Keratinocyte (primary cell): Measurements from ENCODE around the gene MRTFA.

Experiments
- EZH2 ChIP-seq: IDR thresholded peaks from one replicate; pipeline ENCODE4 v1.6.1; 2012; ENCODE audit warnings: inconsistent platforms, mild to moderate bottlenecking, low read length, moderate library complexity
- TF ChIP-seq, protein P1 (sequence below), 3 experiments: IDR thresholded peaks in 1 of 3; conservative IDR thresholded peaks in 1 of 3; optimal IDR thresholded peaks in 1 of 3; 2 replicates in 2 of 3; 3 replicates in 1 of 3; pipeline versions ENCODE3 to v1.5.1; 2011; ENCODE audit warnings: low read length in 3 of 3, mild to moderate bottlenecking in 3 of 3, moderate library complexity in 2 of 3, control low read depth in 1 of 3, inconsistent platforms in 1 of 3; ENCODE audit not compliant: insufficient read depth in 2 of 3; ENCODE audit errors: extremely low read depth in 1 of 3

- TF ChIP-seq, protein P1, sequence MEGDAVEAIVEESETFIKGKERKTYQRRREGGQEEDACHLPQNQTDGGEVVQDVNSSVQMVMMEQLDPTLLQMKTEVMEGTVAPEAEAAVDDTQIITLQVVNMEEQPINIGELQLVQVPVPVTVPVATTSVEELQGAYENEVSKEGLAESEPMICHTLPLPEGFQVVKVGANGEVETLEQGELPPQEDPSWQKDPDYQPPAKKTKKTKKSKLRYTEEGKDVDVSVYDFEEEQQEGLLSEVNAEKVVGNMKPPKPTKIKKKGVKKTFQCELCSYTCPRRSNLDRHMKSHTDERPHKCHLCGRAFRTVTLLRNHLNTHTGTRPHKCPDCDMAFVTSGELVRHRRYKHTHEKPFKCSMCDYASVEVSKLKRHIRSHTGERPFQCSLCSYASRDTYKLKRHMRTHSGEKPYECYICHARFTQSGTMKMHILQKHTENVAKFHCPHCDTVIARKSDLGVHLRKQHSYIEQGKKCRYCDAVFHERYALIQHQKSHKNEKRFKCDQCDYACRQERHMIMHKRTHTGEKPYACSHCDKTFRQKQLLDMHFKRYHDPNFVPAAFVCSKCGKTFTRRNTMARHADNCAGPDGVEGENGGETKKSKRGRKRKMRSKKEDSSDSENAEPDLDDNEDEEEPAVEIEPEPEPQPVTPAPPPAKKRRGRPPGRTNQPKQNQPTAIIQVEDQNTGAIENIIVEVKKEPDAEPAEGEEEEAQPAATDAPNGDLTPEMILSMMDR (optimal IDR thresholded peaks at IDR 0.05 in 1 of 3, IDR thresholded peaks at IDR 0.05 in 1 of 3, conservative IDR thresholded peaks at IDR 0.05 in 1 of 3; ENCODE audit: extremely low read depth in 1 of 3, insufficient read depth in 2 of 3, low read length in 3 of 3): no peak
- TF ChIP-seq EZH2: no peak
Measured at GRCh38 chr22:40519284-40519947, 117.1 kb downstream of the MRTFA start.
